Neural cell (in vitro differentiated cells): Measurements from ENCODE around the gene OR6P1. TPM values are rescaled to one million over a fixed set of nuclear protein-coding genes. Genes with fewer than 3 reads are reported as not detected.

Experiments
- H2AFZ ChIP-seq: fragments of 200-600, 300-800 bp; sonication (generic), shearing (Covaris generic); 2 replicates; pipeline ENCODE4 v1.6.0; 2014; ENCODE audit warnings: low read depth, mild to moderate bottlenecking, antibody characterized with exemption, low read length, moderate library complexity
- H3F3A ChIP-seq: fragments of 200-600 bp; shearing (Covaris generic); 2 replicates; pipeline ENCODE4 v1.6.1; 2016; ENCODE audit warnings: mild to moderate bottlenecking, moderate library complexity, mixed read lengths, antibody characterized with exemption, low read length; ENCODE audit not compliant: insufficient read depth, poor library complexity, severe bottlenecking
- H3K27ac ChIP-seq: fragments of 200-600, 300-800 bp; sonication (generic), shearing (Covaris generic); 2 replicates; pipeline ENCODE4 v1.5.1; 2014; ENCODE audit warnings: mild to moderate bottlenecking, low read length, moderate library complexity
- H3K27me3 ChIP-seq: fragments of 300-800, 200-600 bp; sonication (generic), shearing (Covaris generic); 2 replicates; pipeline ENCODE4 v1.6.0; 2014; ENCODE audit warnings: mild to moderate bottlenecking, low read depth, low read length, moderate library complexity; ENCODE audit not compliant: insufficient read depth
- H3K36me3 ChIP-seq: fragments of 300-800, 200-600 bp; sonication (generic), shearing (Covaris generic); 2 replicates; pipeline ENCODE4 v1.5.1; 2014; ENCODE audit warnings: mild to moderate bottlenecking, antibody characterized with exemption, low read length, moderate library complexity; ENCODE audit not compliant: insufficient read depth
- H3K4me2 ChIP-seq: fragments of 300-800, 200-600 bp; sonication (generic), shearing (Covaris generic); 2 replicates; pipeline ENCODE4 v1.6.0; 2014; ENCODE audit warnings: mild to moderate bottlenecking, low read length
- H3K4me3 ChIP-seq: fragments of 300-800, 200-600 bp; sonication (generic), shearing (Covaris generic); 2 replicates; pipeline ENCODE4 v1.5.1; 2014; ENCODE audit warnings: mild to moderate bottlenecking, low read length, moderate library complexity
- H3K79me2 ChIP-seq: fragments of 200-600 bp; shearing (Covaris generic); replicated peaks from 2 replicates; pipeline ENCODE4 v1.6.0; 2014; ENCODE audit warnings: mild to moderate bottlenecking, low read length, moderate library complexity; ENCODE audit not compliant: insufficient read depth
- H3K9ac ChIP-seq: fragments of 300-800, 200-600 bp; sonication (generic), shearing (Covaris generic); 2 replicates; pipeline ENCODE4 v1.6.1; 2016; ENCODE audit warnings: mild to moderate bottlenecking, low read length, mixed read lengths
- H3K9me2 ChIP-seq: fragments of 200-600 bp; shearing (Covaris generic); 2 replicates; pipeline ENCODE4 v1.6.1; 2016; ENCODE audit warnings: mild to moderate bottlenecking, low read length, mixed read lengths; ENCODE audit not compliant: insufficient read depth
- H3K9me3 ChIP-seq: fragments of 200-600, 300-800 bp; sonication (generic), shearing (Covaris generic); 2 replicates; pipeline ENCODE4 v1.6.1; 2016; ENCODE audit warnings: mild to moderate bottlenecking, mixed run types, low read length, moderate library complexity, mixed read lengths
- H4K20me1 ChIP-seq: fragments of 200-600 bp; shearing (Covaris generic); 2 replicates; pipeline ENCODE4 v1.6.1; 2016; ENCODE audit warnings: mild to moderate bottlenecking, mixed run types; ENCODE audit not compliant: insufficient read depth
- EP300 ChIP-seq: fragments of 450-650 bp; conservative IDR thresholded peaks from 2 replicates; pipeline ENCODE4 v1.6.1; 2014; ENCODE audit warnings: antibody characterized with exemption, mild to moderate bottlenecking, moderate library complexity; ENCODE audit not compliant: poor library complexity, severe bottlenecking
- EZH2 ChIP-seq: fragments of 200-600, 300-800 bp; shearing (Covaris generic), sonication (generic); IDR thresholded peaks from 2 replicates; pipeline ENCODE4 v1.6.1; 2014; ENCODE audit warnings: antibody characterized with exemption, low read length, borderline replicate concordance, mild to moderate bottlenecking; ENCODE audit not compliant: insufficient read depth, poor library complexity, severe bottlenecking
- MXI1 ChIP-seq: fragments of 450-650 bp; conservative IDR thresholded peaks from 2 replicates; pipeline ENCODE4 v1.6.1; 2014; ENCODE audit warnings: antibody characterized with exemption, mild to moderate bottlenecking; ENCODE audit not compliant: poor library complexity, severe bottlenecking
- POLR2AphosphoS5 ChIP-seq: IDR thresholded peaks from 2 replicates; pipeline ENCODE4 v1.6.1; 2012
- RAD21 ChIP-seq: fragments of 450-650 bp; conservative IDR thresholded peaks from 2 replicates; pipeline ENCODE4 v1.6.1; 2014; ENCODE audit warnings: antibody characterized with exemption, mild to moderate bottlenecking, moderate library complexity
- REST ChIP-seq: IDR thresholded peaks from 2 replicates; pipeline ENCODE4 v1.6.1; 2012; ENCODE audit warnings: borderline replicate concordance
- SMC3 ChIP-seq: fragments of 450-650 bp; conservative IDR thresholded peaks from 2 replicates; pipeline ENCODE4 v1.6.1; 2014; ENCODE audit warnings: antibody characterized with exemption, mild to moderate bottlenecking, moderate library complexity; ENCODE audit not compliant: poor library complexity
- TAF1 ChIP-seq: IDR thresholded peaks from 2 replicates; pipeline ENCODE4 v1.6.1; 2012; ENCODE audit warnings: low read depth
- polyA plus RNA-seq: library from polyadenylated mRNA; depleted of rRNA; stranded (reverse); fragments of >200 nt; gene quantifications from 2 replicates; pipeline ENCODE4 v1.2.3, GENCODE V29; 2014
- TF ChIP-seq, protein P1 (sequence below): fragments of 450-650 bp; IDR thresholded peaks from 2 replicates; pipeline ENCODE4 v1.5.1; 2014; ENCODE audit warnings: antibody characterized with exemption, mild to moderate bottlenecking, moderate library complexity; ENCODE audit not compliant: poor library complexity, severe bottlenecking

The OR6P1 gene
- polyA plus RNA-seq, 1 donor from 2014 or later = not detected

- H3K27me3 ChIP-seq = no peaks in the 10 kb centered on the region
- H3F3A ChIP-seq = no peaks in the 10 kb centered on the region
- H4K20me1 ChIP-seq = no peaks in the 10 kb centered on the region
- H3K27ac ChIP-seq = no peak overlapping the region
- H3K36me3 ChIP-seq = no peaks in the 10 kb centered on the region
- no peaks in the 10 kb centered on the region for H3K9me3 ChIP-seq
- TF ChIP-seq POLR2AphosphoS5 (no peak), REST (no peak), EZH2 (no peak), SMC3 (no peak), TAF1 (no peak), RAD21 (no peak), EP300 (no peak), MXI1 (no peak)
- TF ChIP-seq, protein P1, sequence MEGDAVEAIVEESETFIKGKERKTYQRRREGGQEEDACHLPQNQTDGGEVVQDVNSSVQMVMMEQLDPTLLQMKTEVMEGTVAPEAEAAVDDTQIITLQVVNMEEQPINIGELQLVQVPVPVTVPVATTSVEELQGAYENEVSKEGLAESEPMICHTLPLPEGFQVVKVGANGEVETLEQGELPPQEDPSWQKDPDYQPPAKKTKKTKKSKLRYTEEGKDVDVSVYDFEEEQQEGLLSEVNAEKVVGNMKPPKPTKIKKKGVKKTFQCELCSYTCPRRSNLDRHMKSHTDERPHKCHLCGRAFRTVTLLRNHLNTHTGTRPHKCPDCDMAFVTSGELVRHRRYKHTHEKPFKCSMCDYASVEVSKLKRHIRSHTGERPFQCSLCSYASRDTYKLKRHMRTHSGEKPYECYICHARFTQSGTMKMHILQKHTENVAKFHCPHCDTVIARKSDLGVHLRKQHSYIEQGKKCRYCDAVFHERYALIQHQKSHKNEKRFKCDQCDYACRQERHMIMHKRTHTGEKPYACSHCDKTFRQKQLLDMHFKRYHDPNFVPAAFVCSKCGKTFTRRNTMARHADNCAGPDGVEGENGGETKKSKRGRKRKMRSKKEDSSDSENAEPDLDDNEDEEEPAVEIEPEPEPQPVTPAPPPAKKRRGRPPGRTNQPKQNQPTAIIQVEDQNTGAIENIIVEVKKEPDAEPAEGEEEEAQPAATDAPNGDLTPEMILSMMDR = no peak
- no peaks in the 10 kb centered on the region for H3K79me2 ChIP-seq
- no peak overlapping the region for H3K9ac ChIP-seq
- H3K4me2 ChIP-seq = no peak overlapping the region
- no peaks in the 10 kb centered on the region for H3K9me2 ChIP-seq
- no peak overlapping the region for H2AFZ ChIP-seq
- H3K4me3 ChIP-seq = no peak overlapping the region
Measured at GRCh38 chr1:158611916-158612315, 41.5 kb upstream of the OR6P1 start.

DNA sequence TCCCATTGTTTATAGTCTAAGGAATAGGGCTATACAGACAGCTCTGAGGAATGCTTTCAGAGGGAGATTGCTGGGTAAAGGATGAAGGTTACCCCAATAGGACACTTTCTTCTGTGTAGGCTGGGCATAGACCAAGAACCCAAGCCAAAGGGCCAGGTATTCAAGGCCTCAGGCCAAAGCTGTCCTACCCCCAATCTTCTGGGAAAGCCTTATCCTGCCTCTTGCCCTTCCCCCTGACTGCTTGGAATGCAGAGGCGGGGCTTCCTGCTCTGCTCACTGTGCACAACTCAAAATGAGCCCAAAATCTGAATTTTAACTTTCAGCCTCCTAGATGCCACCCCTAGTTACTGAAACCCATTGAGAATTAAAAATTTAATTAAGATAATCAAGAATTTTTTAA, 36.9 kb upstream of the OR6P1 start:
- TF ChIP-seq EZH2 (no peak), SMC3 (no peak), MXI1 (no peak), POLR2AphosphoS5 (no peak), RAD21 (no peak), TAF1 (no peak)
- TF ChIP-seq, protein P1 = no peak
- H3K27me3 ChIP-seq = no peaks in the 10 kb centered on the region
- H3K9me2 ChIP-seq = no peaks in the 10 kb centered on the region
- H3K9me3 ChIP-seq = no peaks in the 10 kb centered on the region
- no peaks in the 10 kb centered on the region for H3K36me3 ChIP-seq
- H3F3A ChIP-seq = no peaks in the 10 kb centered on the region
- H4K20me1 ChIP-seq = no peaks in the 10 kb centered on the region
- no peak overlapping the region for H3K4me2 ChIP-seq
- H3K27ac ChIP-seq = no peak overlapping the region
- H2AFZ ChIP-seq = no peak overlapping the region
- H3K9ac ChIP-seq = no peak overlapping the region
- H3K4me3 ChIP-seq = no peak overlapping the region
- H3K79me2 ChIP-seq = no peaks in the 10 kb centered on the region
